Measurements from ENCODE around the gene MEIS1.

Gene MEIS1

GRCh38 chr2:66441581-66442320 is 6.8 kb downstream of the MEIS1 start:
- Histone ChIP-seq H3K27me3 (ENCODE audit: insufficient read depth, low read depth, severe bottlenecking) (no peaks in the 10 kb centered on the region), H3K27ac (no peak overlapping the region), H3K9me3 (ENCODE audit: severe bottlenecking) (no peaks in the 10 kb centered on the region), H3K4me3 (ENCODE audit: low read depth, low read length) (no peak overlapping the region), H3K36me3 (peaks cover 29% of the 10 kb centered on the region)
- no peak for DNase-seq
- no peak for TF ChIP-seq CTCF (IDR thresholded peaks at IDR 0.05; ENCODE audit: low read depth, low read length)

- Histone ChIP-seq H3K36me3 (peaks cover 29% of the 10 kb centered on the region), H3K9me3 (ENCODE audit: severe bottlenecking) (no peaks in the 10 kb centered on the region), H3K4me3 (ENCODE audit: low read depth, low read length) (no peak overlapping the region), H3K27ac (no peak overlapping the region), H3K27me3 (ENCODE audit: insufficient read depth, low read depth, severe bottlenecking) (no peaks in the 10 kb centered on the region)
- no peak for TF ChIP-seq CTCF (IDR thresholded peaks at IDR 0.05; ENCODE audit: low read depth, low read length)
- DNase-seq, result no peak
Measured at GRCh38 chr2:66442516-66443185, 7.7 kb downstream of the MEIS1 start.

GRCh38 chr2:66443186-66443978 is 8.5 kb downstream of the MEIS1 start:
- no peak for DNase-seq
- H3K9me3 ChIP-seq (ENCODE audit: severe bottlenecking), result no peaks in the 10 kb centered on the region
- H3K27me3 ChIP-seq (ENCODE audit: insufficient read depth, low read depth, severe bottlenecking), result no peaks in the 10 kb centered on the region
- TF ChIP-seq CTCF (IDR thresholded peaks at IDR 0.05; ENCODE audit: low read depth, low read length), result no peak
- peaks cover 29% of the 10 kb centered on the region for H3K36me3 ChIP-seq
- no peak overlapping the region for H3K27ac ChIP-seq
- H3K4me3 ChIP-seq (ENCODE audit: low read depth, low read length), result no peak overlapping the region

GRCh38 chr2:66443979-66444861 is 9.3 kb downstream of the MEIS1 start:
- no peak for TF ChIP-seq CTCF (IDR thresholded peaks at IDR 0.05; ENCODE audit: low read depth, low read length)
- no peaks in the 10 kb centered on the region for H3K27me3 ChIP-seq (ENCODE audit: insufficient read depth, low read depth, severe bottlenecking)
- no peaks in the 10 kb centered on the region for H3K9me3 ChIP-seq (ENCODE audit: severe bottlenecking)
- H3K4me3 ChIP-seq (ENCODE audit: low read depth, low read length), result no peak overlapping the region
- H3K27ac ChIP-seq, result no peak overlapping the region
- DNase-seq, result no peak
- peaks cover 27% of the 10 kb centered on the region for H3K36me3 ChIP-seq

- DNase-seq, result no peak
- Histone ChIP-seq H3K9me3 (ENCODE audit: severe bottlenecking) (no peaks in the 10 kb centered on the region), H3K36me3 (peaks cover 22% of the 10 kb centered on the region), H3K27ac (no peak overlapping the region), H3K4me3 (ENCODE audit: low read depth, low read length) (no peak overlapping the region), H3K27me3 (ENCODE audit: insufficient read depth, low read depth, severe bottlenecking) (no peaks in the 10 kb centered on the region)
- TF ChIP-seq CTCF (IDR thresholded peaks at IDR 0.05; ENCODE audit: low read depth, low read length), result no peak
Measured at GRCh38 chr2:66445076-66445924, 10.4 kb downstream of the MEIS1 start.
